HUES48 (cell line): Measurements from ENCODE around the gene VRK3.

ENCODE experiments used
- H3K27ac ChIP-seq: one replicate; pipeline ENCODE4 v1.7.0; 2013; ENCODE audit warnings: low read depth, low read length, inconsistent platforms
- H3K27me3 ChIP-seq: 2 replicates; pipeline ENCODE4 v1.6.1; 2013; ENCODE audit warnings: mild to moderate bottlenecking, low read length; ENCODE audit not compliant: control insufficient read depth, insufficient read depth
- H3K36me3 ChIP-seq: 2 replicates; pipeline ENCODE4 v1.6.1; 2013; ENCODE audit warnings: low read length; ENCODE audit not compliant: control insufficient read depth, insufficient read depth
- H3K4me1 ChIP-seq: 2 replicates; pipeline ENCODE4 v1.6.1; 2013; ENCODE audit warnings: mild to moderate bottlenecking, low read length; ENCODE audit not compliant: control insufficient read depth, insufficient read depth
- H3K4me3 ChIP-seq: 2 replicates; pipeline ENCODE4 v1.5.1; 2013; ENCODE audit warnings: mild to moderate bottlenecking, low read depth, low read length
- H3K9ac ChIP-seq: 2 replicates; pipeline ENCODE4 v1.6.1; 2013; ENCODE audit warnings: mild to moderate bottlenecking, low read depth, low read length, moderate library complexity
- H3K9me3 ChIP-seq: 2 replicates; pipeline ENCODE4 v1.6.1; 2013; ENCODE audit warnings: low read length; ENCODE audit not compliant: control insufficient read depth, insufficient read depth

VRK3 gene

GRCh38 chr19:49929121-49929610, 96.0 kb downstream of the VRK3 start, which contains the start of the genes ATF5 and NUP62:
Gene ATF5 (plus strand): TSS chr19:49929205. CDS start chr19:49930851, 1,646 bp downstream.
Gene NUP62 (minus strand): TSS chr19:49929504. CDS start chr19:49909807, 19,697 bp downstream.
- peak within 1 kb of the TSS; percentile 95 for H3K27ac ChIP-seq
- H3K9ac ChIP-seq = peak within 1 kb of the TSS; percentile 91
- H3K4me1 ChIP-seq = peaks cover 2% of the 10 kb centered on the region; the same call in 1 of the 2 replicates
- H3K9me3 ChIP-seq = no peaks in the 10 kb centered on the region
- no peaks in the 10 kb centered on the region for H3K27me3 ChIP-seq
- peak within 1 kb of the TSS; percentile 72 for H3K4me3 ChIP-seq
- peaks cover 33% of the 10 kb centered on the region for H3K36me3 ChIP-seq

GRCh38 chr19:49927526-49928264, 97.5 kb downstream of the VRK3 start:
- no peak overlapping the region for H3K27ac ChIP-seq
- H3K4me1 ChIP-seq = peaks cover 2% of the 10 kb centered on the region; the same call in 1 of the 2 replicates
- no peaks in the 10 kb centered on the region for H3K9me3 ChIP-seq
- no peaks in the 10 kb centered on the region for H3K27me3 ChIP-seq
- no peak overlapping the region for H3K9ac ChIP-seq
- H3K4me3 ChIP-seq = peak overlapping the region; percentile 72
- peaks cover 48% of the 10 kb centered on the region for H3K36me3 ChIP-seq

- peaks cover 59% of the 10 kb centered on the region for H3K36me3 ChIP-seq
- H3K9me3 ChIP-seq = no peaks in the 10 kb centered on the region
- no peak overlapping the region for H3K4me3 ChIP-seq
- no peak overlapping the region for H3K9ac ChIP-seq
- H3K27me3 ChIP-seq = no peaks in the 10 kb centered on the region
- no peak overlapping the region for H3K27ac ChIP-seq
- peaks cover 2% of the 10 kb centered on the region; the same call in 1 of the 2 replicates for H3K4me1 ChIP-seq
Measured at GRCh38 chr19:49926515-49926914, 98.7 kb downstream of the VRK3 start.
